Endothelial cell of umbilical vein (primary cell): Measurements from ENCODE around the gene CDC42BPG. TPM values are rescaled to one million over a fixed set of nuclear protein-coding genes. Genes with fewer than 3 reads are reported as not detected.

Experiments
- BruUV-seq: library from RNA; stranded (reverse); fragments of 400-500 nt; replicated peaks from 2 replicates; lab custom pipeline; 2021; lab: Mats Ljungman, UMichigan
- CTCF ChIA-PET: fragments of 300-600, 350-600 bp; sonication (Branson Sonifier 250); formaldehyde crosslinking; loops from one replicate; lab custom pipeline; 2021; ENCODE audit warnings: antibody characterized with exemption, inconsistent platforms; lab: Charles Lee
- POLR2A ChIA-PET: fragments of 300-600, 350-600 bp; sonication (Branson Sonifier 250); formaldehyde crosslinking; loops from one replicate; lab custom pipeline; 2021; ENCODE audit warnings: antibody characterized with exemption, inconsistent platforms; lab: Charles Lee
- DNase-seq: peaks from one replicate; pipeline ENCODE4 v3.0.0-alpha.2; 2011; ENCODE audit warnings: low read depth, low spot score
- FAIRE-seq: peaks from 2 replicates; lab custom pipeline; 2011; peaks lifted over from hg19 to GRCh38; lab: Jason Lieb, UNC
- H2AFZ ChIP-seq: 2 replicates; pipeline ENCODE4 v1.6.0; 2012; ENCODE audit warnings: low read depth, low read length, control low read depth, inconsistent platforms
- H3K27ac ChIP-seq: 2 replicates; pipeline ENCODE4 v1.5.1; 2011; ENCODE audit warnings: low read depth, mild to moderate bottlenecking, control low read depth, low read length, moderate library complexity; ENCODE audit not compliant: insufficient read depth
- H3K27me3 ChIP-seq, 2 experiments: 2 replicates each; pipeline versions ENCODE4 v1.6.0 to v1.6.1; 2011; ENCODE audit warnings: low read length in 2 of 2, mixed read lengths in 1 of 2; ENCODE audit not compliant: control insufficient read depth in 2 of 2, insufficient read depth in 2 of 2
- H3K36me3 ChIP-seq, 2 experiments: 2 replicates in 1 of 2; 3 replicates in 1 of 2; pipeline ENCODE4 v1.5.1; 2011; ENCODE audit warnings: low read length in 2 of 2, mild to moderate bottlenecking in 1 of 2, moderate library complexity in 1 of 2; ENCODE audit not compliant: control insufficient read depth in 2 of 2, insufficient read depth in 2 of 2; ENCODE audit errors: extremely low read depth in 1 of 2
- H3K4me1 ChIP-seq: 3 replicates; pipeline ENCODE4 v1.5.1; 2011; ENCODE audit warnings: mild to moderate bottlenecking, low read length; ENCODE audit not compliant: control insufficient read depth, insufficient read depth; ENCODE audit errors: extremely low read depth
- H3K4me2 ChIP-seq: 2 replicates; pipeline ENCODE4 v1.6.1; 2011; ENCODE audit warnings: low read length, control low read depth, mixed read lengths; ENCODE audit not compliant: insufficient read depth
- H3K4me3 ChIP-seq, 3 experiments: fragments of 200-600 bp in 1 of 3; sonication (generic), shearing (Covaris generic) in 1 of 3; replicated peaks in 1 of 3; 2 replicates each; pipeline ENCODE4 v1.5.1; 2011 to 2016; ENCODE audit warnings: control low read depth in 3 of 3, low read length in 3 of 3, mild to moderate bottlenecking in 2 of 3, inconsistent platforms in 1 of 3, low read depth in 1 of 3, moderate library complexity in 1 of 3; ENCODE audit not compliant: insufficient read depth in 1 of 3
- H3K79me2 ChIP-seq: 2 replicates; pipeline ENCODE4 v1.6.0; 2012; ENCODE audit warnings: low read length, inconsistent platforms; ENCODE audit not compliant: control insufficient read depth, insufficient read depth
- H3K9ac ChIP-seq: replicated peaks from 2 replicates; pipeline ENCODE3; 2011; ENCODE audit warnings: low read length, control low read depth; ENCODE audit not compliant: insufficient read depth; ENCODE audit errors: extremely low read depth
- H3K9me1 ChIP-seq: replicated peaks from 3 replicates; pipeline ENCODE4 v1.6.0; 2011; ENCODE audit warnings: mild to moderate bottlenecking, low read length; ENCODE audit not compliant: control insufficient read depth, insufficient read depth; ENCODE audit errors: extremely low read depth
- H3K9me3 ChIP-seq: replicated peaks from 2 replicates; pipeline ENCODE4 v1.5.1; 2012; ENCODE audit warnings: low read length, inconsistent platforms; ENCODE audit not compliant: control insufficient read depth, insufficient read depth
- H4K20me1 ChIP-seq: replicated peaks from 2 replicates; pipeline ENCODE3; 2011; ENCODE audit warnings: mild to moderate bottlenecking, low read length; ENCODE audit not compliant: control insufficient read depth, insufficient read depth; ENCODE audit errors: extremely low read depth
- CTCF ChIP-seq, 2 donors: IDR thresholded peaks; 1 replicate in 1 of 2; 2 replicates in 1 of 2; pipeline ENCODE4 v1.5.1; 2011; ENCODE audit warnings: low read length in 2 of 2, mild to moderate bottlenecking in 2 of 2, moderate library complexity in 2 of 2, control low read depth in 1 of 2, inconsistent platforms in 1 of 2, low read depth in 1 of 2; ENCODE audit not compliant: insufficient read depth in 1 of 2; ENCODE audit errors: extremely low read depth in 1 of 2
- EZH2 ChIP-seq: IDR thresholded peaks from 2 replicates; pipeline ENCODE4 v1.6.1; 2012; ENCODE audit warnings: borderline replicate concordance, low read depth, mild to moderate bottlenecking, moderate library complexity, low read length, inconsistent platforms; ENCODE audit not compliant: severe bottlenecking
- FOS ChIP-seq: IDR thresholded peaks from 2 replicates; pipeline ENCODE4 v1.6.1; 2011; ENCODE audit warnings: mild to moderate bottlenecking, low read length, moderate library complexity, borderline replicate concordance; ENCODE audit not compliant: insufficient read depth
- GATA2 ChIP-seq: IDR thresholded peaks from 2 replicates; pipeline ENCODE4 v1.7.0; 2011; ENCODE audit warnings: low read depth, mild to moderate bottlenecking, moderate library complexity, mixed read lengths, low read length; ENCODE audit not compliant: insufficient read length, insufficient read depth
- JUN ChIP-seq: IDR thresholded peaks from 2 replicates; pipeline ENCODE4 v1.6.1; 2011; ENCODE audit warnings: borderline replicate concordance, low read depth; ENCODE audit not compliant: insufficient read length, insufficient read depth
- MYC ChIP-seq: IDR thresholded peaks from one replicate; pipeline ENCODE4 v1.6.1; 2011; ENCODE audit warnings: mild to moderate bottlenecking, low read depth, low read length
- POLR2A ChIP-seq: IDR thresholded peaks from 2 replicates; pipeline ENCODE4 v1.6.1; 2012; ENCODE audit warnings: low read depth, mild to moderate bottlenecking, control low read depth, low read length
- POLR2AphosphoS5 ChIP-seq: IDR thresholded peaks from 2 replicates; pipeline ENCODE4 v1.6.1; 2012; ENCODE audit warnings: low read depth, mild to moderate bottlenecking, control low read depth, low read length, moderate library complexity; ENCODE audit not compliant: insufficient read depth
- dilution Hi-C: fragments of 300-500 bp; cut with MboI; formaldehyde crosslinking; loops from one replicate; pipeline ENCODE4 v1.15.0; 2019; ENCODE audit warnings: low sequenced_read_pairs; ENCODE audit not compliant: extremely low pct_ligation_motif_present
- intact Hi-C: fragments of 100-400 bp; cut with micrococcal nuclease; formaldehyde crosslinking; loops from one replicate; pipeline ENCODE4 v1.10.0; 2022
- polyA plus RNA-seq, 4 experiments: library from polyadenylated mRNA; depleted of rRNA in 3 of 4; stranded (reverse) in 3 of 4; unstranded in 1 of 4; fragments of >200 nt; gene quantifications; 2 replicates each; pipeline versions ENCODE4 v1.2.1 to v1.2.3, GENCODE V29; 2011 to 2012; ENCODE audit warnings: missing spikeins in 1 of 4
- total RNA-seq: library from RNA; stranded (reverse); gene quantifications from 2 replicates; pipeline ENCODE4 v1.2.3, GENCODE V29; 2021
- TF ChIP-seq, protein P1 (sequence below): IDR thresholded peaks from 2 replicates; pipeline ENCODE4 v1.6.1; 2011; ENCODE audit not compliant: insufficient read depth, insufficient read length

CDC42BPG gene
- total and polyA plus RNA-seq, 2 donors (not counting 3 experiments of a cell fraction or from before 2014, with no cell fraction given): 0.19 to 0.42 TPM

DNA sequence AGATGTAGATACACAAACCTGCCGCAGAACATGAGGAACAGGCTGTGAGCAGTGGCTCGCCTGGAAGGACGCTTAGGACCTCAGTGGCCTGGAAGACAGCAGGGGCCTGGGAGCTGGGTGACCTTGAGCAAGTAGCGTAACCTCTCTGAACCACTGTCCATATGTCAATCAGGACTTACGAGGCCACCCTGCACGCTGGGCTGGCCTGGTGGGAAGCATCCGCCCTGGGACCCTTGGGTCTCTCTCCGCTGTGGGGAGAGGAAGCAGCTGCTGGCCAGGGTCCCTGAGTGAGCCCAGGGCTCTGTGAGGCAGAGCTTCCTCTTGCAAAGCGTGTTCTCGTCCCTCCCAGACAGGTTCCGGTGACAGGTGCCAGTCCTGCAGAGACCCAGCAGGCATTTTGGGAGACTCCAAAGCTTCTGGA is 48.0 kb upstream of the CDC42BPG start:
- no peaks in the 10 kb centered on the region for H3K9me3 ChIP-seq
- H3K27me3 ChIP-seq: no peaks in the 10 kb centered on the region
- POLR2A ChIA-PET: no interaction called here
- no peak for FAIRE-seq
- no peaks in the 10 kb centered on the region for H3K9me1 ChIP-seq
- peaks cover 0 to 8% of the 10 kb centered on the region in 2 experiments for H3K36me3 ChIP-seq
- dilution Hi-C loops (loop anchor here (10.0 kb wide), 1 partner anchor 48 kb away; the partner anchor contains the start of gene CDC42BPG), intact Hi-C loops (no loop called here)
- no peak overlapping the region for H3K27ac ChIP-seq
- TF ChIP-seq JUN (no peak), CTCF (IDR thresholded peaks at IDR 0.05; ENCODE audit: extremely low read depth in 1 of 2, insufficient read depth in 1 of 2, low read depth in 1 of 2, low read length in 2 of 2) (no peak), EZH2 (no peak), MYC (no peak), FOS (no peak)
- no peak overlapping the region for H3K4me3 ChIP-seq
- H3K4me1 ChIP-seq: peaks cover 3% of the 10 kb centered on the region
- no peak overlapping the region for H2AFZ ChIP-seq
- H3K9ac ChIP-seq: no peak overlapping the region
- H4K20me1 ChIP-seq: no peaks in the 10 kb centered on the region
- H3K4me2 ChIP-seq: no peak overlapping the region
- no TSS peak for BruUV-seq
- CTCF ChIA-PET: interaction anchor here (0.9 to 9.4 kb wide), 5 partner anchors 16 to 45 kb away, joined by 3 to 168 read pairs (median 5); partner anchors contain the start of gene CDC42BPG
- no peak for DNase-seq
- H3K79me2 ChIP-seq: no peaks in the 10 kb centered on the region

DNA sequence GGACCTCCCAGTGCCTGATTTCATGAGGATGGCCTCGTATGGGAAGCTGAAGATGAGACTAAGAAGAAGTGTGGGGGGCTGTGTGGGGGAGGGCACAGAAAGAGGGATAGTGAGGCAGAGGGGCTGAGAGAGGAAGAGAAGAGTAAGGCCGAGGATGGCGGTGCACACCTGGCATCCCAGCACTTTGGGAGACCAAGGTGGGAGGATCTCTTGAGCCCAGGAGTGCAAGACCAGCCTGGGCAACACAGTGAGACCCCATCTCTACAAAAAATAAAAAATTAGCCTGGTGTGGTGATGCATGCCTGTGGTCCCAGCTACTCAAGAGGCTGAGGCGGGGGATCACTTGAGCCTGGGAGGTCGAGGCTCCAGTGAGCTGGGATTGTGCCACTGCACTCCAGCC is 47.4 kb upstream of the CDC42BPG start:
- Histone ChIP-seq H3K79me2 (no peaks in the 10 kb centered on the region), H3K27ac (no peak overlapping the region), H3K27me3 (no peaks in the 10 kb centered on the region), H3K4me3 (no peak overlapping the region), H2AFZ (no peak overlapping the region), H3K36me3 (peaks cover 0 to 7% of the 10 kb centered on the region in 2 experiments), H3K4me1 (peaks cover 3% of the 10 kb centered on the region), H3K9ac (no peak overlapping the region), H3K9me3 (no peaks in the 10 kb centered on the region), H3K9me1 (no peaks in the 10 kb centered on the region), H3K4me2 (no peak overlapping the region), H4K20me1 (no peaks in the 10 kb centered on the region)
- FAIRE-seq: no peak
- ChIA-PET POLR2A (no interaction called here), CTCF (interaction anchor here (0.9 to 9.4 kb wide), 5 partner anchors 15 to 44 kb away, joined by 3 to 168 read pairs (median 5); partner anchors contain the start of gene CDC42BPG)
- dilution Hi-C loops (loop anchor here (10.0 kb wide), 1 partner anchor 47 kb away; the partner anchor contains the start of gene CDC42BPG), intact Hi-C loops (no loop called here)
- no TSS peak for BruUV-seq
- TF ChIP-seq, protein P1, sequence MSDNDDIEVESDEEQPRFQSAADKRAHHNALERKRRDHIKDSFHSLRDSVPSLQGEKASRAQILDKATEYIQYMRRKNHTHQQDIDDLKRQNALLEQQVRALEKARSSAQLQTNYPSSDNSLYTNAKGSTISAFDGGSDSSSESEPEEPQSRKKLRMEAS: no peak
- no peak for TF ChIP-seq EZH2
- TF ChIP-seq JUN: no peak
- no peak for TF ChIP-seq POLR2A
- no peak for TF ChIP-seq CTCF (IDR thresholded peaks at IDR 0.05; ENCODE audit: extremely low read depth in 1 of 2, insufficient read depth in 1 of 2, low read depth in 1 of 2, low read length in 2 of 2)
- TF ChIP-seq GATA2: no peak
- no peak for TF ChIP-seq MYC
- no peak for TF ChIP-seq FOS
- TF ChIP-seq POLR2AphosphoS5: no peak
- DNase-seq: no peak
